Endodermal cell (in vitro differentiated cells): ENCODE measurements around the gene MAP3K21. TPM values are rescaled to one million over a fixed set of nuclear protein-coding genes. Genes with fewer than 3 reads are reported as not detected.
A peak's percentile ranks its signal among the peaks of the same experiment; 100 is the strongest.

Source experiments
- DNase-seq: peaks from one replicate; pipeline ENCODE4 v3.0.0-alpha.2; 2017
- H3K27ac ChIP-seq: 2 replicates; pipeline ENCODE4 v1.5.1; 2013; ENCODE audit warnings: mild to moderate bottlenecking, low read depth, low read length, moderate library complexity
- H3K27me3 ChIP-seq: 2 replicates; pipeline ENCODE4 v1.6.1; 2013; ENCODE audit warnings: mild to moderate bottlenecking, low read length, moderate library complexity; ENCODE audit not compliant: insufficient read depth, control insufficient read depth, poor library complexity, severe bottlenecking
- H3K36me3 ChIP-seq: 2 replicates; pipeline ENCODE4 v1.7.0; 2013; ENCODE audit warnings: mild to moderate bottlenecking, low read length, moderate library complexity; ENCODE audit not compliant: control insufficient read depth, insufficient read depth
- H3K4me1 ChIP-seq: one replicate; pipeline ENCODE4 v1.7.0; 2013; ENCODE audit warnings: low read length; ENCODE audit not compliant: control insufficient read depth, insufficient read depth
- H3K4me3 ChIP-seq: 2 replicates; pipeline ENCODE4 v1.5.1; 2013; ENCODE audit warnings: mild to moderate bottlenecking, low read length, moderate library complexity
- H3K9ac ChIP-seq: 2 replicates; pipeline ENCODE4 v1.6.1; 2013; ENCODE audit warnings: mild to moderate bottlenecking, low read length, moderate library complexity; ENCODE audit not compliant: poor library complexity, severe bottlenecking; ENCODE audit errors: extremely low read depth
- H3K9me3 ChIP-seq: 2 replicates; pipeline ENCODE4 v1.6.1; 2013; ENCODE audit warnings: mild to moderate bottlenecking, low read length, moderate library complexity; ENCODE audit not compliant: control insufficient read depth
- H3K27ac Mint-ChIP-seq: 2 replicates; pipeline ENCODE4 v1.8.0; 2020; ENCODE audit warnings: mixed read lengths
- H3K27me3 Mint-ChIP-seq: 2 replicates; pipeline ENCODE4 v1.8.0; 2021; ENCODE audit warnings: mild to moderate bottlenecking, mixed read lengths; ENCODE audit not compliant: insufficient read depth
- H3K36me3 Mint-ChIP-seq: 2 replicates; pipeline ENCODE4 v1.8.0; 2020; ENCODE audit warnings: low read depth, mixed read lengths
- H3K4me1 Mint-ChIP-seq: 2 replicates; pipeline ENCODE4 v1.8.0; 2020; ENCODE audit warnings: mixed read lengths
- H3K4me3 Mint-ChIP-seq: 2 replicates; pipeline ENCODE4 v1.8.0; 2020; ENCODE audit warnings: mild to moderate bottlenecking, moderate library complexity, mixed read lengths
- H3K9me3 Mint-ChIP-seq: 2 replicates; pipeline ENCODE4 v1.8.0; 2020; ENCODE audit warnings: mild to moderate bottlenecking, mixed read lengths
- CTCF ChIP-seq: fragments of 200-600 bp; sonication (generic); conservative IDR thresholded peaks from 2 replicates; pipeline ENCODE4 v1.5.0; 2021; ENCODE audit warnings: antibody characterized with exemption, mild to moderate bottlenecking
- WGBS, 2 experiments: methylation state at CpG; one replicate each; pipeline versions ENCODE4 v1.1.5 to v1.1.7; 2013; ENCODE audit warnings: missing lambda C conversion rate in 2 of 2, mixed read lengths in 1 of 2; ENCODE audit not compliant: insufficient coverage in 1 of 2, insufficient read length in 1 of 2; 5-methylcytosine and 5-hydroxymethylcytosine counted together
- total RNA-seq, 2 donors: library from RNA; stranded (reverse); fragmentation: NEBNext Ultra II Directional in 1 of 2; extraction: Animal tissue kit (Norgen Biotek cat#: 25700) in 1 of 2; gene quantifications; 2 replicates in 1 of 2; 3 replicates in 1 of 2; pipeline ENCODE4 v1.2.1, GENCODE V29; 2021

MAP3K21 gene
- total RNA-seq, 2 donors from 2014 or later: 9.4 to 14.6 TPM

GRCh38 chr1:233290396-233291034 is 37.0 kb upstream of the MAP3K21 start:
- Histone ChIP-seq H3K4me3 (no peak overlapping the region), H3K9me3 (no peaks in the 10 kb centered on the region), H3K27me3 (no peaks in the 10 kb centered on the region), H3K9ac (no peak overlapping the region), H3K36me3 (peaks cover 6% of the 10 kb centered on the region), H3K4me1 (no peaks in the 10 kb centered on the region), H3K27ac (no peak overlapping the region)
- Mint-ChIP-seq H3K9me3 (no peaks in the 10 kb centered on the region), H3K4me1 (peaks cover 22% of the 10 kb centered on the region), H3K27ac (peak overlapping the region; percentile 35), H3K4me3 (no peak overlapping the region), H3K27me3 (no peaks in the 10 kb centered on the region), H3K36me3 (peaks cover 21% of the 10 kb centered on the region)
- DNase-seq: no peak
- TF ChIP-seq CTCF: no peak
- WGBS, 2 experiments: 81 to 100% methylated on average over 1 to 5 of the region's 5 CpGs

GRCh38 chr1:233293556-233294446 is 33.7 kb upstream of the MAP3K21 start:
- no peak for TF ChIP-seq CTCF
- Histone ChIP-seq H3K27me3 (no peaks in the 10 kb centered on the region), H3K9ac (no peak overlapping the region), H3K36me3 (no peaks in the 10 kb centered on the region), H3K27ac (no peak overlapping the region), H3K4me1 (no peaks in the 10 kb centered on the region), H3K4me3 (peak overlapping the region; percentile 91), H3K9me3 (no peaks in the 10 kb centered on the region)
- no peaks in the 10 kb centered on the region for H3K27me3 Mint-ChIP-seq
- peaks cover 6% of the 10 kb centered on the region for H3K36me3 Mint-ChIP-seq
- no peak for DNase-seq
- peak overlapping the region; percentile 97 for H3K27ac Mint-ChIP-seq
- no peaks in the 10 kb centered on the region for H3K9me3 Mint-ChIP-seq
- peak overlapping the region; percentile 84 for H3K4me3 Mint-ChIP-seq
- H3K4me1 Mint-ChIP-seq: peaks cover 26% of the 10 kb centered on the region
- 92 to 100% methylated on average over 1 to 3 of the region's 3 CpGs for WGBS, 2 experiments

GRCh38 chr1:233294913-233295236 is 32.6 kb upstream of the MAP3K21 start:
- Histone ChIP-seq H3K9ac (peak overlapping the region; percentile 50), H3K4me1 (no peaks in the 10 kb centered on the region), H3K27ac (no peak overlapping the region), H3K27me3 (no peaks in the 10 kb centered on the region), H3K9me3 (no peaks in the 10 kb centered on the region), H3K4me3 (peak overlapping the region; percentile 91), H3K36me3 (no peaks in the 10 kb centered on the region)
- H3K9me3 Mint-ChIP-seq: no peaks in the 10 kb centered on the region
- peak; percentile 82 for DNase-seq
- TF ChIP-seq CTCF: no peak
- H3K4me3 Mint-ChIP-seq: peak overlapping the region; percentile 84
- H3K27me3 Mint-ChIP-seq: no peaks in the 10 kb centered on the region
- peak overlapping the region; percentile 97 for H3K27ac Mint-ChIP-seq
- H3K4me1 Mint-ChIP-seq: peaks cover 19% of the 10 kb centered on the region
- H3K36me3 Mint-ChIP-seq: peaks cover 6% of the 10 kb centered on the region
- WGBS, 2 experiments: 0 to 3% methylated on average over 3 to 8 of the region's 8 CpGs
